Ovary (tissue), 3 donors: ENCODE data around the gene MEIOB.
A peak's percentile ranks its signal among the peaks of the same experiment; 100 is the strongest.

Experiments
- CTCF ChIP-seq, 3 donors: fragments of 450-650 bp in 2 of 3; fragments of 200-600 bp in 1 of 3; IDR thresholded peaks; one replicate each; pipeline versions ENCODE4 v1.5.1 to v1.8.0; 2016 to 2022; ENCODE audit warnings: antibody characterized with exemption in 3 of 3, mild to moderate bottlenecking in 1 of 3
- EP300 ChIP-seq: sonication (generic); formaldehyde crosslinking; IDR thresholded peaks from one replicate; pipeline ENCODE4 v1.6.1; 2017; ENCODE audit warnings: antibody characterized with exemption
- POLR2A ChIP-seq: fragments of 450-650 bp; IDR thresholded peaks from one replicate; pipeline ENCODE4 v1.6.1; 2017; ENCODE audit warnings: antibody characterized with exemption, mild to moderate bottlenecking, moderate library complexity
- donor health status: DM: no; HTN: no; CAD: no.

DNA sequence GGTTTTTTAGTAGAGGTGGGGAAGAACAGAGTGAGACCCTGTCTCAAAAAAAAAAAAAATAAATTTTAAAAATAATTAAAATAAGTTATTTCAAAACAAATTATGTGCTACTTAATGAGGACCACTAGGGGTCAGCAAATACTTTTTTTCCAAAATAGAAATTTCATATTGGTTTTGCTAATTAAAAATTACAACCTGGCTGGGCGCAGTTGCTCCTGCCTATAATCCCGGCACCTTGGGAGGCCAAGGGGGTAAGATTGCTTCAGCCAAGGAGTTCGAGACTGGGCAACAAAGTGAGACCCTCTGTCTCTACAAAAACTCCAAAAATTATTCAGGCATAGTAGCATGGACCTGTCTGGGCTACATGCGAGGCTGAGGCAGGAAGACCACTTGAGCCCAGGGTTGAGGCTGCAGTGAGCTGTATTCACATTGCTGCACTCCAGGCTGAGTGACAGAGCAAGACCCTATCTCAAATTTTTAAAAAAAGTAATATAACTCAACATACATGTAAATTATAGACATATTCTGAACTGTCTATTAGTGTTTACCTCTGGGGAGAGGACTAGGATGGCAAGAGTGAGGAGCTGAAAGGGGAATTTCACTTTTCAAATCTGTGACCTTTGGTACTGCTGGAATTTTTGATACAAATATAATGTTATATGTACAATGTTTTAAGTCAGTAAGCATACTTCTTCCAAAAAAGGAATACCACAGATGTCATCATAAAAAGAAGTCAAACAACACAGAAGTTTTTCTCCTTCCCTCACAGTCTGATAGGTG, 8.1 kb downstream of the MEIOB start:
- peak in 2 of 3 donors; percentile 20 to 41 for TF ChIP-seq CTCF (IDR thresholded peaks at IDR 0.05)
- no peak for TF ChIP-seq POLR2A
- TF ChIP-seq EP300 = no peak
